H1 (cell line): ENCODE data around the gene PCDHGA8.

Experiments
- CREB1 ChIP-seq: IDR thresholded peaks from 2 replicates; pipeline ENCODE4 v1.6.1; 2012; ENCODE audit warnings: inconsistent platforms
- EP300 ChIP-seq, 2 experiments: IDR thresholded peaks; 1 replicate in 1 of 2; 2 replicates in 1 of 2; pipeline ENCODE4 v1.6.1; 2011 to 2012; ENCODE audit warnings: low read depth in 2 of 2, low read length in 2 of 2, mild to moderate bottlenecking in 2 of 2, borderline replicate concordance in 1 of 2, inconsistent platforms in 1 of 2, moderate library complexity in 1 of 2
- JUND ChIP-seq: IDR thresholded peaks from 2 replicates; pipeline ENCODE4 v1.6.1; 2011; ENCODE audit warnings: mild to moderate bottlenecking, improper control_type of control experiment, low read length
- RAD21 ChIP-seq, 2 experiments: IDR thresholded peaks in 1 of 2; conservative IDR thresholded peaks in 1 of 2; 2 replicates each; pipeline ENCODE4 v1.6.1; 2011; ENCODE audit warnings: low read depth in 2 of 2, low read length in 2 of 2, improper control_type of control experiment in 1 of 2, inconsistent platforms in 1 of 2, mild to moderate bottlenecking in 1 of 2, moderate library complexity in 1 of 2
- SP4 ChIP-seq: IDR thresholded peaks from 2 replicates; pipeline ENCODE4 v1.6.1; 2012; ENCODE audit warnings: low read length, inconsistent platforms
- TAF1 ChIP-seq: IDR thresholded peaks from 2 replicates; pipeline ENCODE4 v1.6.1; 2011; ENCODE audit warnings: mild to moderate bottlenecking, low read depth, low read length
- TCF12 ChIP-seq: IDR thresholded peaks from 2 replicates; pipeline ENCODE4 v1.6.1; 2011; ENCODE audit warnings: low read depth, mild to moderate bottlenecking, low read length
- TF ChIP-seq, protein P1 (sequence below): IDR thresholded peaks from 2 replicates; pipeline ENCODE4 v1.6.1; 2011; ENCODE audit warnings: low read length, improper control_type of control experiment
- TF ChIP-seq, protein P2 (sequence below), 3 experiments: IDR thresholded peaks; 1 replicate in 2 of 3; 2 replicates in 1 of 3; pipeline versions ENCODE4 v1.5.1 to v1.6.1; 2011; ENCODE audit warnings: low read length in 3 of 3, mild to moderate bottlenecking in 3 of 3, inconsistent platforms in 2 of 3, low read depth in 1 of 3, moderate library complexity in 1 of 3; ENCODE audit not compliant: insufficient read depth in 1 of 3; ENCODE audit errors: control extremely low read depth in 1 of 3

DNA sequence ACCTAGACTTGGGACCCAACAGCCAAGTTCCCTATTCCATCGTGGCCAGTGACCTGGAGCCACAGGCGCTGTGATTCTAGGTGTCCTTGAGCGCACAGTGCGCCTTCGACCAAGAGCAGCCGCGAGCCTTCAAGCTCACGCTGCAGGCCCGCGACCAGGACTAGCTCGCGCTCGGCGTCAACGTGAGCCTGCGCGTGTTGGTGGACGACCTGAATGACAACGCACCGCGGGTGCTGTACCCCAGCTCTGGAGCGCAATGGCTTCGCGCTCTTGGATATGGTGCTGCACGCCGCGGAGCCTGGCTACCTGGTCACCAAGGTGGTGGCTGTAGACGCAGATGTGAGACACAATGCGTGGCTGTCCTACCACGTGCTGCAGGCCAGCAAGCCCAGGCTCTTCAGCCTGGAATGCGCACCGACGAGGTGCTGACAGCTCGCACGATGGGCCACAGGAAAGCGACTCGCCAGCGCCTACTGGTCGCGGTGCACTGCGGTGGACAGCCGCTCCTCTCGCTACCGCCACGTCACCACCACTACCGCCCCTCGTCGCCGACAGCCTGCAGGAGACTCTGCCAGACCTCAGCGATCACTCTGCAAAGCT, 49.2 kb downstream of the PCDHGA8 start:
- TF ChIP-seq SP4 (no peak), EP300 (IDR thresholded peaks at IDR 0.05; ENCODE audit: borderline replicate concordance in 1 of 2, low read depth in 2 of 2, low read length in 2 of 2) (no peak), CREB1 (no peak), JUND (no peak), RAD21 (IDR thresholded peaks at IDR 0.05 in 1 of 2, conservative IDR thresholded peaks at IDR 0.05 in 1 of 2; ENCODE audit: low read depth in 2 of 2, low read length in 2 of 2) (no peak), TCF12 (no peak), TAF1 (no peak)
- TF ChIP-seq, protein P1, sequence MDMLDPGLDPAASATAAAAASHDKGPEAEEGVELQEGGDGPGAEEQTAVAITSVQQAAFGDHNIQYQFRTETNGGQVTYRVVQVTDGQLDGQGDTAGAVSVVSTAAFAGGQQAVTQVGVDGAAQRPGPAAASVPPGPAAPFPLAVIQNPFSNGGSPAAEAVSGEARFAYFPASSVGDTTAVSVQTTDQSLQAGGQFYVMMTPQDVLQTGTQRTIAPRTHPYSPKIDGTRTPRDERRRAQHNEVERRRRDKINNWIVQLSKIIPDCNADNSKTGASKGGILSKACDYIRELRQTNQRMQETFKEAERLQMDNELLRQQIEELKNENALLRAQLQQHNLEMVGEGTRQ, result no peak
- TF ChIP-seq, protein P2, sequence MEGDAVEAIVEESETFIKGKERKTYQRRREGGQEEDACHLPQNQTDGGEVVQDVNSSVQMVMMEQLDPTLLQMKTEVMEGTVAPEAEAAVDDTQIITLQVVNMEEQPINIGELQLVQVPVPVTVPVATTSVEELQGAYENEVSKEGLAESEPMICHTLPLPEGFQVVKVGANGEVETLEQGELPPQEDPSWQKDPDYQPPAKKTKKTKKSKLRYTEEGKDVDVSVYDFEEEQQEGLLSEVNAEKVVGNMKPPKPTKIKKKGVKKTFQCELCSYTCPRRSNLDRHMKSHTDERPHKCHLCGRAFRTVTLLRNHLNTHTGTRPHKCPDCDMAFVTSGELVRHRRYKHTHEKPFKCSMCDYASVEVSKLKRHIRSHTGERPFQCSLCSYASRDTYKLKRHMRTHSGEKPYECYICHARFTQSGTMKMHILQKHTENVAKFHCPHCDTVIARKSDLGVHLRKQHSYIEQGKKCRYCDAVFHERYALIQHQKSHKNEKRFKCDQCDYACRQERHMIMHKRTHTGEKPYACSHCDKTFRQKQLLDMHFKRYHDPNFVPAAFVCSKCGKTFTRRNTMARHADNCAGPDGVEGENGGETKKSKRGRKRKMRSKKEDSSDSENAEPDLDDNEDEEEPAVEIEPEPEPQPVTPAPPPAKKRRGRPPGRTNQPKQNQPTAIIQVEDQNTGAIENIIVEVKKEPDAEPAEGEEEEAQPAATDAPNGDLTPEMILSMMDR (IDR thresholded peaks at IDR 0.05; ENCODE audit: control extremely low read depth in 1 of 3, insufficient read depth in 1 of 3, low read depth in 1 of 3, low read length in 3 of 3), result no peak
